GM21825 (cell line): ENCODE data around the gene PRICKLE2.

Experiments
- ATAC-seq: cut with Tn5 transposase; IDR thresholded peaks from one replicate; pipeline ENCODE4 v1.9.1; 2021; ENCODE audit warnings: mild to moderate bottlenecking, moderate library complexity; ENCODE audit not compliant: unreplicated experiment

Gene PRICKLE2

DNA sequence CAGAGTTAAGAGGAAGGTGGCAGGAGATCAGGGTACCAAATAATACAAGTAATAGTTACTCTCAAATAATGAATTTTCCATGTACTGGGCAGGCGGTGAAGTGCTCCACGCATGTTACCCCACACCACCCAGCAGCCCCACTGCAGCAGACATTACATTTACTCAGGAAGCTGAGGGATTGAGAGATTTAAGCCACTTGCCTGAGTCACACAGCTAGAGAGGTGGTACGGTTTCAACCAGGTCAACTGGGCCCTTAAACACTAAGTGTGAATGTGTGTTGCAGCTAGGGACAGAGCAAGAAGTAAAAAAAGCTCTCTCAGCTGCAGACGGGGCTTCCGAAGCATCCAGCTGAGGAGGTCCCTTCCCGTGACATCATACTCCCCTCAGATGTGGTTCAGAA lies 91.3 kb downstream of the PRICKLE2 start:
- ATAC-seq: no peak

DNA sequence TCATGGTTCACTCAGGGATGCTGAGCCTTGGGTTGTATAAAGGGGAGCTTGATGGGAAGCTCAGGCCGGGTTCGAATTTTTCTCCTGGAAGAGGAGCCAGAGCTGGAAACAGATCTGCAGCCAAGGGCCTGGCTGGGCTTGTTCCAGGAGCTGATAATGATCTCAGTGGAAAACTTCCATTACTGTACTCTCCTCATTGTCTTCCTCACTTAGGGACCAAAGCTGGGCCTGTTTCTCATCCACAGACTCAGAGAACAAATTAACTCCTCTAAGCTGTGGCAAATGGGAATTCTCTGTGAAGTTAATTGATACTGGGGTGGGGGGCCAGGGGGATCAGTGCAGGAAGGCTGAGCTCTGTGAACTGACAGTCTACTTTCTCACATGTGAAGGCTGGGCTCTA lies 92.0 kb downstream of the PRICKLE2 start:
- no peak for ATAC-seq

DNA sequence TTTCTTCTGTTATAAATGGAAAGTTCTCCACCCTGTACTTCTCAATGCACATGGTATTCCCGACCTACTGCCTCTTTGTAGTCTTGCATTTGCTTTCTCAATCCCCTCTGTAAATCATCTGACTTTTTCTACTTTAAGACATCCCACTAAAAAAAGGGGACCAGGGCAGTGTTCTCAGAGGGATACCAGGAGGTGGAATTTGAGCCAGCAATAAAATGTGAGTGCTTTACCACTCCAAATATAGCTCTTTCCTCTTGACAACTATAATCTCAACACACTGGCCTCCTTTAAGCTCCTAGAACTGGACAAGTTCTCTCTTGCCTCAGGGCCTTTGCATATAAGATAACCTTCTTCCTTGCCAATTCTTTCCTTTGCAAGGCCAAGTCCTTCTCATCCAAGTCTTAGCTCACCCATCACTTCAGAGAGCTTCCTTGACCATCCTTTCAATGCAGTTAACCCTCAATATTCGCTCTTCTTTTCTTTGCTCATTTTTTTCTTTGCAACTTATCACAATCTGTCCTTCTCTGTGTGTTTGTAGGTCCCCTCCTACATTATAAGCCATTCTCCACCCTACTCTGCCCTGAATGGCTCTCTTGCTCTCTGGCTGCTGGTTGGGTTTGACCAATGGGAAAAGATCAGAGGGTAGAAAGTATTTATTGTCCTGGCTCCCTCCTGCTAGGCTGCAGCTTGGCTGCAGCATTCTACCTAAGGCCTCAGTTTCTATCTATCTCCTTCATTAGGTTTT lies 93.4 kb downstream of the PRICKLE2 start:
- ATAC-seq: no peak

DNA sequence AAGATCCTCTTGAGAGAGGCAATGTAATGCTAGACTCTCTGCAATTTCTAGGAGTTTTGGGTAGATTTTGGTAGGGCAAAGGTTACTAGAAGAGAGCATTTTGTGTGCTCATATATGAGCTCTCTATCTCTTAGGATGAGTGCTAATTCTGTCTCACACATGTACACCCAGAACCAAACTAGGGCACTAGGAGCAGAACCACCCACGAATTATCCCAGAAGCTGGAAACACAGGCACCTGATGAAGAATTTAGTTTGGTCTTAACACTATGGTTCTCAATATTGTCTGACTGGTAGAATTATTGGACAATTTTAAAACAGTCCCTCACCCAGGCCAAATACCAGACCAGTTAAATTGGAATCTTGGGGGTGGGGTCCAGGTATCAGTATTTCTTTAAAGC lies 94.8 kb downstream of the PRICKLE2 start:
- no peak for ATAC-seq

DNA sequence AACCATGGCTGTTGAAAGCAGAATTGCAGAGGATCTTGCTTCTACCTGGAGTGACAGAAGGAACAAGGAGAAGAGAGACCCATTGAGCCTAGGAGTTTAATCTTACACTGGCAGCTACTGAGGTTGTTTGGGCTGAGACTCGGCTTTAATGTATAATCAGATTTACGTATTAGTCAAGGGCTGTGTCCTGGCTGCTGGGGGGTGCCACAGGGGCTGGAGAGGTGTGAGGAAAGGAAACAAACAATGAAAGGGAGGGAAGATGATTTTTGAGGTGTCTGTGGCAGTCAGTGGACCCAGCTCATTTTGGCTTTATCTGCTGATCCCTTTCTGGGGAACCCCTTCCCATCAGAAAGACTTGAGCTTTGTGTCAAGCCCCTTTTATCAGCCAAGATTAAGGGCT lies 95.7 kb downstream of the PRICKLE2 start:
- no peak for ATAC-seq

DNA sequence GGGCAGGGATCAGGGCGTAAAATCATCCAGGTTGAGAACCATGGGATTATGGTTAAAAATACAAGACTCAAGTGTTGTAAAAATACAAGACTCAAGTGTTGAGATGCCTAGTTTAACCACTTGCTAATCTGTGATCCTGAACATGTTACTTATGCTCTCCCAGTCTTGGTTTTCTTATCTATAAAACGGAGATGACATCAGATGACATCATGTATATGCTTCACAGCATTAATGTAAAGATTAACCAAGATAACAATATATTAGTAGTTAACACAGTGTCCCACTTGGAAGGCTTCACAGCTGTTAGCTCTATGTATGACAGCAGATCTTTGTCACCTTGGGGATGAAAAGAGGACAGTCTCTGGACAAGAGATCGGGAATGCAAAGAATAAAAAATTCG lies 96.2 kb downstream of the PRICKLE2 start:
- no peak for ATAC-seq

DNA sequence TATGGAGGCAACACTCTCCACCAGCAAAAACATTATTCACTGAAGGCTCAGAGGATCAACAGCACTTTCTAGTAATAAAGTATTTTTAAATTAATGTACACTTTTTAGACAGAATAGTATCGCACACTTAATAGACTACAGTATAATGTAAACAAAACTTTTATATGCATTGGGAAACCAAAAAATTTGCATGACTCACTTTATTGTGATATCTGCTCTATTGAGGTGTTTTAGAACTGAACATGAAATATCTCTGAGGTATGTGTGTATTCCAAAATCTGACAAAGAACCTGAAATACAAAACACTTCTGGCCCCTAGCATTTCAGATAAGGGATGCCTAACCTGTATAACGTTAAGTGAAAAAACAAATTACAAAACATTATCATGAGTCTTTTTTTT lies 99.7 kb downstream of the PRICKLE2 start:
- ATAC-seq: no peak

DNA sequence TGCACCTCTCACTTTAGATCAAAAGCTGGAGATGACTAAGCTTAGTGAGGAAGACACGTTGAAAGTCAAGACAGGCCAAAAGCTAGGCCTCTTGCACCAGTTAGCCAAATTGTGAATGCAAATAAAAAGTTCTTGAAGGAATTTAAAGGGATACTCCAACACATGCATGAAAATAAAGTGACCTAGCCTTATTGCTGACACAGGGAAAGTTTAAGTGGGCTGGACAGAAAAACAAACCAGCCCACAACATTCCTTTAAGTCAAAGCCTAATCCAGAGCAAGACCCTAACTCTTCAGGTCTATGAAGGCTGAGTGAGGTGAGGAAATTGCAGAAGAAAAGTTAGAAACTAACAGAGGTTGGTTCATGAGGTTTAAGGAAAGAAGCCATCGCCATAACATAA lies 101.3 kb downstream of the PRICKLE2 start:
- no peak for ATAC-seq

DNA sequence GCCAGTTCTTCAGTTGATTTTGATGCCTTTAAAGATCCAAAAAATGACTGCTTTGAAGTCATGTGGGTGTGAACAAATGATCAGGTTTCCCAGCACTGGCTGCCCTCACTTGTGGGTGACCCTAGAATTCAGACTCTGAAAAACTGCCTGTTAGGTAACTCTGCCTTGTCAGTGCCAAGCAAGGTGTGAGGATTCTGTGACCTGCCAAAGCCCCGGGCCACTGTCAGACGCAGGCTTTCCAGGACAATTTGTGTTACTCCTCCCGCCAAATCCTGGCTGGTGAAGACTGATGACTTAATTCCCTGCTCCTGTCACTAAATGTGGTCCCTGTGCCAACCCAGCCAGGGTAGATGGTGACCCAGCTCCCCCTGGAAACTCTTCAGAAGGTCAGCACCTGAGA lies 102.8 kb downstream of the PRICKLE2 start:
- no peak for ATAC-seq

DNA sequence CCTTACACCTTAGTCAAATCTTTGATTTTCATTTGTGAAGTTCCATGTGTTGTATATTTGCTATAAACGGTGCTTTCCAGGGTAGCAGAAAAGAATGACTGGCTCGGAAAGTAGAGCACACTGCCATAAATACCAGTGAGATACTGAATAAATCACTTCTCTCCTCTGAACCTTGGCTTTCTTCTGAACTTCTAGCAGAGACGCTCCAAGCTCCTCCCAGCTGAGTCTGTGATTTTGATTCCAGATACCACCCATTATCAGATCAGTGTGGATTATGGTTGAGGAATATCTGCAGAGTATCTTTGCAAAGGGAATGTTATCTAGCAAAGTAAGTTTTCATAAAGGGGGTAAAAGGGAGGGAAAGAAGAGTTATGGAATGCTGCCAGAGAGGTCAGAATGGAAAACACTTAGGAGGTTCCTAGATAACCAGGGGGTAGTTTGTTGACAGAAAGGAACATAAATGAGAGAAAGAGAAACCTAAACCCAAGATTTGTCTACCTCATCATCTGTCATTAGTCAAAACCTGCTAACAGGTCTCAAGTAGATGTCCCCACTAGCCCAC lies 103.4 kb downstream of the PRICKLE2 start:
- no peak for ATAC-seq

DNA sequence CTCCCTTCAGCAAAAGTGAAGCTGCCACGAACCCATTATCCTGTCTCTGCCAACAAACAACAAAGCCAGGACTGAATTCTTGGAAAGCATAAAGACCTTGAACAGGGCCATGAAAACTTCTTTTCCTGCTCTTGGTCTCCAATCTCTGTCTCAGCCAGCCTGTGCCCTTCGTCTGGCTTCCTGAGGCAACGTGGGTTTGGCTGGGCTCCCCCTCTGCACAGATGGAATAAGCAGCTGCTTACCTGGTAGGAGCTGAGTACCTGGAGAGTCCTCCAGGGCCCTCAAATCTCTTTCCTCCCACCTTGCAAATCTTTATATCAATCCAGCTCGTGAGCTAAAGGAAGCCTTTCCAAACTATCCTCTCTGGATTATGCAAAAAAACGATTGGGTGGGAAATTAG lies 104.4 kb downstream of the PRICKLE2 start:
- ATAC-seq: no peak

DNA sequence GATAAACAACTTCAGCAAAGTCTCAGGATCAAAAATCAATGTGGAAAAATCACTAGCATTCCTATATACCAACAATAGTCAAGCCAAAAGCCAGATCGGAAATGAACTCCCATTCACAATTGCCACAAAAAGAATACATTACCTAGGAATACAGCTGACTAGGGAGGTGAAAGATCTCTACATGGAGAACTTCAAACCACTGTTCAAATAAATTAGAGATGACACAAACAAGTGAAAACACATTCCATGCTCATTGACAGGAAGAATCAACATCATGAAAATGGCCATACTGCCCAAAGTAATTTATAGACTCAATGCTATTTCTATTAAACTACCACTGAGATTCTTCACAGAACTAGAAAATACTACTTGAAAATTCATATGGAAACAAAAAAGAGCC lies 107.8 kb downstream of the PRICKLE2 start:
- ATAC-seq: no peak

DNA sequence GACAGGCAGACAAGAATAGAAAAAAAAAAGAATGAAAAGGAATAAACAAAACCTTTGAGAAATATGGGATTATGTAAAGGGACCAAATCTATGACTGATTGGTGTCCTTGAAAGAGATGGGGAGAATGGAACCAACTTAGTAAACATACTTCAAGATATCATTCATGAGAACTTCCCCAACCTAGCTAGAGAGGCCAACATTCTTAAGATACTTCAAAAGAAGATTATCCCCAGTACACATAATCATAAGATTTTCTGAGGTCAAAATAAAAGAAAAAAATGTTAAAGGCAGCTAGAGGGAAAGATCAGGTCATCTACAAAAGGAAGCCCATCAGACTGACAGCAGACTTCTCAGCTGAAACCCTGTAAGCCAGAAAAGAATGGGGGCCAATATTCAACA lies 110.6 kb downstream of the PRICKLE2 start:
- ATAC-seq: no peak

DNA sequence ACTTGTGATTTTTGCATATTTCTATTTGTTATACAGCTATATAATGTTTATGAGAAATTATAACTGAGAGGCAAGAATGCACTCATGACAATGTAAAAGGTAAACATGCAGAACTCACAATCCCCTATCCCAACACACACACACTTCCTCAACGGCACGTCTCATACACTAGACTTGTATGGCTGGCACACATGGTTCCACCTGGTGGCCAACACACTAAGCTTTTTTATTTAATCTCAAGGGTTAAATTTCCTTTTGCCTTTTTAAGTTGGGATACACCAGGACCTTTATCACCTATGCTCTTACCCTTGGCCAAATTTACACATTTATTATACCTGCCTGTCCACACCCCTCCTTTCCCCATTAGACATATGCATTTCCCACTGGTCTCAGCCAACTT lies 113.4 kb downstream of the PRICKLE2 start:
- no peak for ATAC-seq

DNA sequence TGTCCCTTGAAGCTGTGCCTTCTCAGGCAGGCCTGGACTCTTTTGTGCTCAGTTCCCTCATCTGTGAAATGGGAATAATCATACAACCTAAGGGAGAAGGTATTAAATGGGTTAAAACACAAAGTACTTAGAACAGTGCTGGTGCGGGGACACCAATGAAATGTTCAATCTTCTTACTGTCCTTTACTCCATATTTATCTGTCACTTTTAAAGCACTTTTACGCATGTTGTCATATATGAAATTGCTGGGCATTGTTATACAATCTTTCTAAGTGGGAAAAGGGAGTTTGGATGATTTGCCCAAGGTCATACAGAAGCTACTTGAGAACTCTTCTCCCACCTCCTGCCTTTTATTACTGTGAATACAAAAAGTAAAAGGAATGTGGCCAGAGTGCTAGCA lies 114.2 kb downstream of the PRICKLE2 start:
- no peak for ATAC-seq

DNA sequence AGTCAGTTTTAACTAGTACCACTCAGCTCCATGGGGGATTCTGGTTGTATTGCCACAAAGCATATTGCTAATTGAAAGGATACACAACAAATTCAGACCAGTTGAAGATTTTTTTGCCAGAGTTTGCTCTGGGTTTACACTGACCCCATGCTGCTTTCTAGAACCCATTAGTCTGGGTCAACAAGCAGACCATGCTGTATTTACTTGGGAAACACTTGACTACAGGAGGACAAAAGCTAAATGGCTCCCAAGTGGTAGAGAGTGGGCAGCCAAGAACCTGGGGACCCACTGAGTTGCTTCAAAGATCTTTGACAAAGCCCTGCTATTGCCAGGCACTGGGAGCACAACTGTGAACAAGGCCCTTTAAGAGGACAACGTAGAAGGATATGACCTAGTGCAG lies 115.2 kb downstream of the PRICKLE2 start:
- ATAC-seq: no peak

DNA sequence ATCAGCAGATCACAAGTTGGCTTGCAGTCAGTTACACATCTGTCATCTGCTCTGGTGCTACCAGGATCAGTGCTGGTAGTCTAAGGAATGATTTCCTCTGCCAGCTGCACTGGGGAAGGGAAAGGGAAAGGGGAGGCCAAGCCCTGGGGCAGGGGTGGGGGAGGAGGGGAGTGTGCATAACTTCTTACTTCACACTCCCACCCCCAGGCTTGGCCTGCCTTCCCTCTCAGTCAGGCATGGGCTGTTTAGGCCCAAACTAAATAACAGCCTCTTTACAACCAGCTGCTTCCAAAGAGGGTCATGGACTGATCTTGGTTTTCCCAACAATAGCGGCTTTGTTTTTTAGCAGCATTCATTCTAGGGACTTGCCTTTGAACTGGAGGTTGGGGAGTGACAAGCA lies 115.8 kb downstream of the PRICKLE2 start:
- ATAC-seq: no peak

DNA sequence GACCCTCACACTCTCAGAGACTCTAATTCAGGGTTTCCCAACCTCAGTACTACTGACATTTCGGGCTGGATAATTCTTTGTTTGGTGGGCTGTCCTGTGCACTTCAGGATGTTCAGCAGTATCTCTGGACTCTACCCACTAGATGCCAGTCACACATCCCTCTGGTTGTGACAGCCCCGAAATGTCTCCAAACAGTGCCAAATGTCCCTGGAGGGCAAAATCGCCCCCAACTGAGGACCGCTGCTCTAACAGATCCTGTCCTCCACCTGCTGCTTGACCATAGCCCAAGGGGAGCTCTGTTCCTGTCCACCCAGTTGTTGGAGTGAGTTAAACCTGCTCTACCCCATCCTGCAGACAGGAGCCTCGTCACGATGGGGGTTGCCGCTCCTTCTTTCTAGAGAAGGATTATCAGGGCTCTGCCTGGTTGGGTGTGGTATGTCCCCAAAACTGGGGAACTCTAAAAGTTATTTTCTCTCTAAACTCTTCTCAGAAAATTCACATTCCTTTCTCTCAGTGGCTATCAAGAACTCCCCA lies 116.4 kb downstream of the PRICKLE2 start:
- no peak for ATAC-seq

DNA sequence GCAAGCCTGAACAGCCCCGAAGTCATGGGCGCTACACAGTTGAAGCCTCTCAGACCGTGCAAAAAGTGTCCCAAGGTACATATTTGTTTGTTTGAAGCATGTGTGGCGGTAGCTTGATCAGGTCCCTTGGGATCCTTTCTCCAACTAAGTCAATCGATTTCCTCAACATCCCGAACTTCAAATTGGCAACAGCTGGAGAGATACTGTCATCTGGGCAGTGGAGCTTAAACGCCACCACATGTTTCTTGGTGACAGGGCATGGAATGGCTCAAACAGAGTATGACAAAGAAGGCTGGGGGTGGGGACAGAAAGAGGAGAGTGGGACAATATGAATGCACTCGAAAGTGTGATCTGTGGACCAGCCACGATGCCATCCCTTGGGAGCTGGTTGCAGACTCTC lies 117.0 kb downstream of the PRICKLE2 start:
- no peak for ATAC-seq

DNA sequence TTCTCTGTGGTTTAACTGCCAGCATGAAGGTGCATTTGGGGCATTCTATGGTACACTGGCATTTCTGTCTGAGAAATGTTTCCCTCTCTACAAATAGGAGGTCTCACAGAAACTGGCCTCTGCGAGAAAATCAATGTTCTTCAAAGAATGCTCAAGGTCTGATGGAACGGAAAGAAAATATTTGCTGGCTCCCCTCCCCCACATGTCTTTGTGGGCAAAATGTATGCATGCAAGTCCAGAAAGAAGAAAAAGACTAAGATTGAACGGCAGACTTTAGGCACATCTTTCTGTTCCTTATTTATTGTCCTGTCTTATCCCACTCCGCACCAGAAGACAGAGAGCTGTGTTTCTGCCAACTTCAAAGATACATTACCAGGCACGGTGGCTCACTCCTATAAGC lies 118.1 kb downstream of the PRICKLE2 start:
- ATAC-seq: no peak

DNA sequence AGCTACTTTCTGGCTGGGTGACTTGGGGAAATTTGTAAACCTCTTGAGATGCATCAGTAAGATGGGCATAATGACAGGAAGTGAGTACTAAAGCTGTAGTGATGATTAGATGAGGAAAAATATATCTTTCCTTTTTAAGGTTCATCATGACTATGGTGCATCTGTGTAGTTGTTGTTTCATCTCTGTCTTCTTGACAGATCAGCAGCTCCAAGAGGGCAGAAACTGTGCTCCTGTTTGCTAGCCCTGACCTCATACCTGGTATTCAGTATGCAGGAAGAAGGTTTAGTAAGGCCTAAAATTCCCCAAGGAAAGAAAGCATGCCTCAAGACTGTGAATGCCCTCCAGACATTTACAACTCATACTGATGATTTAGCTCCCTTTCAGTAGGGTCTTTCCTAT lies 119.5 kb downstream of the PRICKLE2 start:
- no peak for ATAC-seq

DNA sequence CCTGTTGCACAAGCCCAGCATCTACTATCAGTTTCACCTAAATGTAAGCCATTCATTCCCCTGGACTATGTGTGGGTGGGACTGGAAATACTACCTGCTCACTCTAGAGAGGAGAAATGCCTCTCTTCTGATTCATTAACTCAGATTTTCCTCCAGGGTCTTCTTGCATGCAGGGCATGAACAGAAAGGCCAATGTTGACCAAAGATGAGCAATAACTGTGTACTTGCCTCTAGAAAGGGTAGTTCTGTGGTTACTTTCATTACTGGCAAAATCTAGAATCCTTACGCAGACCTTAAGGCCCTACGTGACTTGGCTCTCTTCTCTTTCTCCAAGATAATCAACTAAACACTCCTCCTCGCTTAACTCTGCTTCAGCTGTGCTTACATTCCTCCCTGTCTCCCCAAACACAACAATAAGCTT lies 120.6 kb downstream of the PRICKLE2 start:
- ATAC-seq: no peak

DNA sequence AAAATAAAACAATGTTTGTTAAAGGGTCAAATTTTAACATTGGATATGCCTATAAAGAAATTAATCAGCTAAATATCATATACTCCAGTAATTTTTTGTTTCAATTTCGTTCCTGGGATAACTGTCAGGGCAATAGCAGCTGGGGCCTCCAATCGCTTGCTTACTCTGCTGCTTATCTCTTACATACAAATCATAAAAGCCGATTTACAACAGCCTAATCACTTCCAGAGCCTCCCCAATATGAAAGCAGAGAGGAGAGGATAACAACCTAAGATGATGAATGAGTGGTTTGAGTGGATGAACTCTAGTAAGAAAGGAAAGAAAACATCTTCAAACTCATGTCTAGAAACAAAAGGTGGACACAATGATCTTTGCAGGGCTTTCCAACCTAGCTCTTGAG lies 121.3 kb downstream of the PRICKLE2 start:
- no peak for ATAC-seq
